T-helper 2 cell treated with Interferon-gamma antibody and Interleukin-4, amounts not matched to agents 100 ng/mL and 5 ng/mL, for 36 hours (primary cell): ENCODE results near the gene PLCB2. TPM values are rescaled to one million over a fixed set of nuclear protein-coding genes. Genes with fewer than 3 reads are reported as not detected.

Experiments used
- intact Hi-C: fragments of 100-400 bp; cut with micrococcal nuclease; formaldehyde crosslinking; loops from one replicate; pipeline ENCODE4 v1.15.1; 2023
- total RNA-seq: library from RNA; stranded (reverse); gene quantifications from 2 replicates; pipeline ENCODE4 v1.2.3, GENCODE V29; 2022

Gene PLCB2
- total RNA-seq, 1 donor from 2014 or later: 192 TPM

- intact Hi-C loops: loop anchor here (1.0 kb wide), 2 partner anchors 16 to 25 kb away; partner anchors contain the start of gene INAFM2
These were observed 827 bp downstream of the PLCB2 start for GRCh38 chr15:40306908-40307307.

- intact Hi-C loops: no loop called here
These were observed 1.4 kb downstream of the PLCB2 start for GRCh38 chr15:40306371-40306770.

DNA sequence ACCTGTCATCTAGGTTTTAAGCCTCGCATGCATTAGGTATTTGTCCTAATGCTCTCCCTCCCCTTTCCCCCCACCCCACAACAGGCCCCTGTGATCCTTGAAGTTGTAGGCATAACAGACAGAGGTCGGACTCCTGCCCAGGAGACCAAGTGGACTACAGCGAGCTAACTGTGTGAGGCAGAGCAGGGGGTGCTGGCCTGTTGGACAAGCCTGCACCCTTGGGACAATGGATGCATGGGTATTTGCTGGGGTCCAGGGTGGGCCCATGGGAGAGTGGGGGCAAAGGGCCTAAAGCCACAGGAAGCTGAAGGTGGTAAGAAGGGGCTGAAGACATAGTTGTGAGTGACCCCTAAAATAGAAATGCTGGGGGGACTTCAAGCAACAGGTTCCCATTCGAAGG, 2.5 kb downstream of the PLCB2 start:
- intact Hi-C loops: no loop called here

DNA sequence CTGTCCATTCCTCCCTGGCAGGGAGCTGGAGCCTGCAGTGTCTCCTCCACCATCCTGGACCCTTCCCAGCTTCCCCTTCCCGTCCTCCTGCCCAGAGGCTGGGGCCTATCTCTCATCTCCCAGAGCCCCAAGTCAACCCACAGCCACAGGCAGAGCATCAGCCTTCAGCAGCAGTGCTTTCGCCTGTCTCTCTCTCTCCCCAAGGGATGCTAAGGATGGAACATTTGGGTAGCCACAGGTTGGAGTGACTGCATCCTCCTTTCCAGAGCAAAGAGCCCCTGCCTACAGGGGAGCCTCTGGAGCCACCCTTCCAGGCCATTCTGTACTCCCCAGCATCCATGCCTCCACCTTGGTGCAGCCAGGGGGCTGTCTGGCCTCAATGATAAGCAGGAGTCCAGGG, 4.2 kb downstream of the PLCB2 start:
- intact Hi-C loops: no loop called here

- intact Hi-C loops: no loop called here
These were observed 4.8 kb downstream of the PLCB2 start for GRCh38 chr15:40302981-40303380.

DNA sequence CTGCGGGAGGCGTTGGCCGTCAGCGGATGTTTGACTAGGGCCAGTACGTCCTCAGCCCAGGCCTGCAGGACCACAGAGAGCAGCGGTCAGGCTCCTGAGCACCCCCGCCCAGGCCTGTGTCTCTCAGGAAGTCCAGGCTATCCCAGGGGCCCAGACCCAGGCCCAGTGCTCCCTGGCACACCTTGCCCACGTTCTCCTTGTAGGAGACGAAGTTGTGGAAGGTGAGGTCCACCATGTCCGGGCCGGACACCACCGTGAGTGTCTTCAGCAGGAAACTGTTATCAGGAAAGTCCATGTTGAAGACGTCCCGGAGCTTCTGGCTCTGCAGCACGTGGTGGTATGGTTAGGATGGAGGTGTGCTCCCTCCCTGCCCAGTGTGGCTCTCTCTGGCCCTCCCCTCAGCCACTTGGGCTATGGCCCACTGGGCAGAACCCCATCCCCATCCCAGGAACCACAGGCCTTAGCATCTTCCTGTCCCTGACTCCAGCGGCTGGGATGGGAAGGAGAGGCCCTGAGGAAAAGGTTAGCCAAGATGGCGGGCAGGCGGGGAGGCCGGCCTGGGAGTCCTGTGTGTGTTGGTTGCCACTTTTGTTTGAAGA, 5.3 kb downstream of the PLCB2 start:
- intact Hi-C loops: no loop called here

DNA sequence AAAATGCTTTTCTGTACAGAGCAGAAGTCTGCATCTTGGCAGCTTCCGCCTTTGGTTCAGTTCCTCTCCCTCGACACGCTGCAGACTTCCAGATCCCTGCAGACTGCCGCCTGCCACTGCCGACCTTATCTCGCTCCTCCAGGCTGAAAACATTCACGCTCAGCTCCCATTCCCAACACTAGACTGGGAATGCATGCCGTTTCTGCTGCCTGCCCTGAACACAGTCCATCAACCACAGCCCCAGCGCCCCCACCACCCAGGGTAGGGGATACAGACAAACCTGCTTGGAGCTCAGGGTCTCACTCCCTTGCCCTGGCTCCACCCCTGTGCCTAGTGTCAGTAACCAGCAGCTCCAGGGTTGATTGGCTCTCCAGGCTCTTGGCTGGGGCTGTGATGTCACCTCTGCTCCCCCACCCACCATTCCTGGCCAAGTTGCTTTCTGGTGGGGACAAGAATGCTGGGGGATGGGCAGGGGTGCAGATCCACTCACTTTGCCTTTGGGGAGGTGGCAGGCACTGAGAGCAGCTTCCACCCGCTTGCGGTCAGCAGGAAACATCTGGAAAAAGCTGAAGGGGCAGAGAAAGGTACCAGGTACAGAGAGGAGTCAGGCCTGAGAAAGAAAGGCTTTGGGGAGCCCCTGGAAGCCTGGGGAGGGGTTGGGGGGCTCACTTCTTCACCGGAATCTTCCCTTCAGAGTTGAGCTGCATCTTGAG, 6.1 kb downstream of the PLCB2 start:
- intact Hi-C loops: no loop called here

DNA sequence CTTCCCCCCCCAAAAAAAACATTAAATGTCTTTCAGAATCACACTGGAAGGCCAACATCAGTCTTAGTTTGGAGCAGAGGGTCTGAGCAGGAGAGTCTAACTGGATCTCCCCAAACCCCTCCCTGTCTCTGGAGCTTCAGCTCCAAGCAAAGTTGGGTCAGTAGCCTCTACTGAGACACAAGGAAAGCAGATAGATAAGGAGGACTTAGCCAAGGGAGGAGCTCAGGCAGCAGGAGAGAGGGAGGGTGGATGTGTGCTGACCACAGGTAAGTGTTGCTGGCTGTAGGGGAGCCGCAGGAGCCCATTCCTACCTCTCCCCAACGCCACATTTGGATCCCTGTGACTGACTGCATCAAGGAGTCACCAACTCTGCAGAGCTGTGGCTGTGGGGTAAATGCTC, 7.0 kb downstream of the PLCB2 start:
- intact Hi-C loops: no loop called here

DNA sequence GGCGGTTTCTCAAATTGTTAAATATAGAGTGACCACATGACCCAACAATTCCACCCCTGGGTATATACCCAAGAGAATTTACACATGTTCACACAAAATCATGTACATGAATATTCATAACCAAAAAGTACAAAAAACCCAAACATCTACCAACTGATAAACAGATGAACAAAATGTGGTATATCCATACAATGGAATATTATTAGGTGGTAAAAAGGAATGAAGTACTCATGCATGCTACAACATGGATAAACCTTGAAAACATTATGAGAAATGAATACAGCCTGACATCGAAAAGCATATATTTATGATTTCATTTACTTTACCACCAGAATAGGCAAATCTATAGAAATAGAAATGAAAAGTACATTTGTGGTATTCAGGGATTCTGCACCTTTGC, 7.4 kb downstream of the PLCB2 start:
- intact Hi-C loops: no loop called here

DNA sequence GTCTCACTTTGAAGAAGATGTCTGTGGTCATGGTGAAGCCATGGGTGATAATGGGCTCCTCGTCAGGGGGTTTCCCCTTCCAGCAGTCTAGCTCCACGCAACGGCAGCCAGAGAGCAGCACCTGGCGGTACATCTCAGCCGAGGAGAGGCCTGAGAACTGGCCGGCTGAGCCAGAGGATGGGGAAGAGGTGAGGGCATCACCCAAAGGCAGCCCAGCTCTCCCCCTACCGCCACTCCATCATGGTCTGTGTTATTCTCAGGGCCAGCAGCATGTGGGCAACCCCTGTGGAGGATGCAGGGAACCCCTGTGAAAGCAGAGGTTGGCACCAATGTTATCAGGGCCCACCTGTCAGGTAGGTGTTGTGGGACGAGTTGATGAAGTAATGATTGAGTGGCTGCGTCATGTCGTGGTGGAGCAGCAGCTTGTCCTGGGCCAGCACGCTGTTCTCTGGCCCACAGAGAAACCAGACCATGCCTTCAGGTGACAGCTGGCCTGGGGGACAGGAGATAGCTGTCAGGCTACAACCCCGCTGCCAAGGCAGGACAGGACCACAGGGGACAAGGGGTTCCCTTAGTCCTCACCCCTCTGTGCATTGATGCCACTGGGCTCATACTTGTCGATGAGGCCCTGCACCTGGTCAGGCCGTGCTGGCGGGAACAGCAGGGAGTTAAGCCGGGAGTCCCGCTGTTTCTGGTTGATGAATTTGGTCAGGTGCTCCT, 9.4 kb downstream of the PLCB2 start:
- intact Hi-C loops: no loop called here

DNA sequence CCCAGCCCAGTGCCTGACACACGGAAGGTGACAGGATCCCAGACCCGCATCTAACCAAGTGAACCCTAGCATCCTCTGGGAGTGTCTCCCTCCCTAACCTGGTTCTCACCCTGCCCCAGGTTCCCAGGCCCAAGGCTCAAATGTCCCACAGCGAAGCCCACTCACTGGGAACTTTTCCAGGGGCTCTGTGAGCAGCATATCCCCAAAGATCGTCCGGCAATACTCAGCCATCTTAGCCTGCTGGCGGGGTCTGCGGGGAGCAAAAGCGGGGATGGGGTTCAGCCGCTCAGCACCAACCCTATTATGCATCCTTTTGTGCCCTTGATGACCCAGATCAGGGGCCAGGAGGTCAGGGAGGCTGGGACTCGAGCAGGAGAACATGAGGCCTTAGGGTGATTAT, 10.4 kb downstream of the PLCB2 start:
- intact Hi-C loops: no loop called here

GRCh38 chr15:40296561-40297230, 11.0 kb downstream of the PLCB2 start:
- intact Hi-C loops: no loop called here

DNA sequence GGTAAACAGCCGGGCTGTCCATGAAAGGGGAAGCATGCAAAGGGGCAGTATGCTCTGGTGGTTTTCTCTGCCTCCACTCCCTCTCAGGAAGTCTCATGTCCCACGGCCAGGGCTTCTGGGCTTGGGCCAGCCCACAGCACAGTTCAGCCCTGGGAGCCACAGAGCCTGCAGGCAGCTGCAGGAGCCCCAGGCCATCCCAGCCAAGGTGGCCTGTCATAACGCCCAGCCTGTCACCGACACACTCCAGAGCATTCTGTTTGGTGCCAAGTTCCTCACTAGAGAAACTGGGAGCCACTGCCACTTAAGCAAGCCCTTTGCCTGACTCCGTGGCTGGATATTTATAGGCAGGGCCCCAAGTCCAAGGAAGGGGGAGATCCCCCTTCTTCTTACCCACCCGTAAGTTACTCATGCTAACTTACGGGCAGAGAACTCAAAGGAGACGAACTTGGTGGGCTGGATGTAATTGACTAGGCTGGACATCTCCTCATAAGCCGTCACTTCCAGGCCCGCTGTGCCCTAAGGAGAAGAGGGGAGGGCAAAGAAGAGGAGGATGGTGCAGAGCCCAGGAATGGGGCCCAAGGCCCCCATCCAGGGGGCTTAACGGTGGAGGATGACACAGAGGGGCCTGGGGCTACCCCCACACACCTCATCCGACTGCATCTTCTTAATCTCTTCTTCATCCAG, 11.7 kb downstream of the PLCB2 start:
- intact Hi-C loops: no loop called here

GRCh38 chr15:40295297-40295696, 12.4 kb downstream of the PLCB2 start:
- intact Hi-C loops: no loop called here

GRCh38 chr15:40293905-40294895, 13.5 kb downstream of the PLCB2 start:
- intact Hi-C loops: no loop called here

- intact Hi-C loops: no loop called here
These were observed 14.7 kb downstream of the PLCB2 start for GRCh38 chr15:40293006-40293405.

- intact Hi-C loops: no loop called here
These were observed 15.5 kb downstream of the PLCB2 start for GRCh38 chr15:40292246-40292645.

DNA sequence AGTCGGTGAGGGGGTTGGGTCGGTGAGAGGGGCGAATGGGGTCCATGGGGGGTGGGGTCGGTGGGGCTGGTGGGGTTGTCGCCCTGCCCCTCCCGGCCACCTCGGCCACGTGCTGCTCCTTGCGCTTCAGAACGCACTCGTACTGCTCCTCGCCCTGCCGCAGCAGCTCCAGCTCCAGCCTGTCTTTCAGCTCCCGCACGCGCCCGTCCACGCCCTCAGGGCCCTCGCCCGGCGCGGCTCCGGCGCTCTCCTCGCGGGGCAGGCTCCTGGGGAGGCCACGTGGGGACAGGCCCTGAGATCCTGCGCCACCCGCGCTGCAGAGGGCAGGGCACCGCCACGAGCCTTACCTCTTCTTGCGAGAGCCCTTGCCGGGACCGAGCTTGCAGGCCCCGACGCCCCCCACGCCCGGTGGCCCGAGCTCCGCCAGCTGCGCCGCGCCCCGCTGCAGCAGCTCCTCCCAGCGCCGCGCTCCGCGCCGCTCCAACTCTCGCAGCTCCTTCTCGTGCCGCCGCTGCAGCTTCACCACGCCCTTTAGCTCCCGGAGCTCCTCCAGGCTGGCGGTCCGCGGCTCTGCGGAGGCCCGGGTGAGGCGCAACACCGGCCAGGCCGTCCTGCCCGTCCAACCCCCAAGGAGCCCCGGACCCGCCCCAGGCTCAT, 16.7 kb downstream of the PLCB2 start:
- intact Hi-C loops: no loop called here

DNA sequence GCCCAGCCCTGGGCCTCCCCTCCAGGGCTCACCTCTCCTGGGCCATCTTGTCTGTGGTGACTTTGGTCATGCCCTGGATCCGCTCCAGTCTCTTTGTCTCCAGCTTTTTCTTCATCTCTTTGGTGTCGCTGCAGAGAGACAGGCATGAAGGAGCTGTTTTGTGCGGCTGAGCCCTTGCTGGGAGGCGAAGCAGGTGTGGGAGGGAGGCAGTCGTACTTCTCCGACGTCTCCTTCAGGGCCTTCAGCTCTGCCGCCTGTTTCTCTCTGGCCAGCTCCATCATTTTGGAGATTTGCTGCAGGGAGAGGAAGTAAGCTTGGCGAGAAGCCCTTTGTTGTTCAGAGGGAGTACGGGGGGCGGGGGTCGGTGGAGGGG, 17.2 kb downstream of the PLCB2 start:
- intact Hi-C loops: no loop called here
